ENCODE data around the gene C3orf70. TPM values are rescaled to one million over a fixed set of nuclear protein-coding genes. Genes with fewer than 3 reads are reported as not detected.
"Not testable (repeated sequence)": the region's sequence is repeated elsewhere in the genome, so short reads cannot be mapped to it uniquely, and the experiment has no call there.

The C3orf70 gene
- polyA plus RNA-seq, 1 donor: 9.9 TPM

DNA sequence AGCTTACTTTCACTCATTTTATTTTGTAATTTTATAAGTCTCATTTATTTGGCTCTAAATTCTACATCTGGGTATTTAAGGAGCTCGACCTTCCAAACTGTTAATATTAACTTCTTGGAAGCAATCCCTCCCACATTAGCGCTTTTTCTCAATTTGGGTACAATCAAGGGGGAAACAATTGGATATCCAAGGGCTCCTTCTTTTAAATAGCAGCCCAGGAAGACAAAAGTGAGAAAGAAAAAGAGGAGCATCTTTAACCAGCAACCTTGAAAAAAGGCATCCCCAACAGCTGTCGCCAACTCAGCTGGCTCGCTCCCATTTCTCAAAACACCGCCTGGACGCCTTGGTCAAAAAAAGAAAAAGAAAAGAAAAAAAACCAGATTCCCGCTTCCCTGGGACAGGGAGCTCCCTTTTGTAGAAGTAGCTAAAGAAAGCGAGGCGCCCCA lies 873 bp downstream of the C3orf70 start:
- DNase-seq: no peak

DNA sequence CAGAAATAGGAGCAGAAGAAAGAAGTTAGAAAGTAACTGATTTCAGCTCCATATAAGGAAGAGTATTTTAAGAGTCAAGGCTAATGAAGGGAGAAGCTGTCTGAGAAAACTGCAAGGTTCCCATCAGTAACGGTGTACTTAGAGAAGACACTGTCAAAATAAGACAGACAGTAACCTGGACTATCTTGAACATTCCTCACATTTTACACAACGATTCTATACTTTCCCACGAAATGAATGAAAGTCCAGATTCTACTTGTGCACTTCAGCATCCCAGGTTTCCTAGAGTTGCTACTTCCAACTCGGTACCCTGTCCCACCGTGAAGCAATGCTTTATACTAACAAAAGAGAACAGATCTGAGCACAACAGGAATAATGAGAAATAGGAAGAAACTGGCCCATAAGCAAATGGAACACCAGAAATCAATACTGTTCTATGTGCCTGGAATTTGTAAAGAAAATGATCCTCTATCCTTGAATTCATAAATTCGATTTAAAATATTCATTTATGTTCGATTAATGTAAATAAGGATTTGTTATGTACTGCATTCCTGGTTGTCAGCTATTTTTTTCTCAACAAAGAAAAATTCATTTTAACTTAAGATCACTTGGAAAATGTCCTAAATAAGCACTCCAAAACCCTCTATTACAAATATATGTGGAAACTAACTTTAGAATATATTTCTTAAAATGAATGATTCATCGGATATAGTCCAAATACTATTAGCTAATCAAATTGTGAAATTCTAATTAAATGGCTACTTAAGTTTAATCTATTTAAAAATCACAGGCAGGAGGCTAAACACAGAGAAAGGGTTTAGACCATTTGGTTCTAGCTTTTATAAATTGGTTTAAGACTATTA lies 1.5 kb downstream of the C3orf70 start:
- no peak for DNase-seq

- DNase-seq: no peak
These were observed 2.3 kb downstream of the C3orf70 start for GRCh38 chr3:185150561-185150960.

GRCh38 chr3:185149591-185149990 lies 3.3 kb downstream of the C3orf70 start:
- no peak for DNase-seq

DNA sequence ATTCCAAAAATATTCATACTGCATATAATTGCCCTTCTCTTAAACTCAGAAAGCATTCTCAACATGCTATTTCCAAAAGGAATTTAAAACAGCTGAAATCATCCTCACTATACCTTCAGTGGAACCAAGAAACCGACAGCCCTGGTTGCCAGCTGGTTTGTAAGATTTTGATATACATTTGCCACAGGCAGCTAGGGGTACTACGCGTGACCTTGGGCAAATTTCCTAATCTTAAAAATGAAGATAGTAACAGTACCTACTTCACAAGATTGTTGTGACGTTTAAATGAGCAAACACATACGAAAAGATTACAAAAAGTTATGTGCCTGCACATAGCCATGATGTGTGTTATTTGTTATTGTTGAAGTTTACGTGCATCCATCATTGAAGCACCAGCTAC lies 7.3 kb downstream of the C3orf70 start:
- DNase-seq: no peak

DNA sequence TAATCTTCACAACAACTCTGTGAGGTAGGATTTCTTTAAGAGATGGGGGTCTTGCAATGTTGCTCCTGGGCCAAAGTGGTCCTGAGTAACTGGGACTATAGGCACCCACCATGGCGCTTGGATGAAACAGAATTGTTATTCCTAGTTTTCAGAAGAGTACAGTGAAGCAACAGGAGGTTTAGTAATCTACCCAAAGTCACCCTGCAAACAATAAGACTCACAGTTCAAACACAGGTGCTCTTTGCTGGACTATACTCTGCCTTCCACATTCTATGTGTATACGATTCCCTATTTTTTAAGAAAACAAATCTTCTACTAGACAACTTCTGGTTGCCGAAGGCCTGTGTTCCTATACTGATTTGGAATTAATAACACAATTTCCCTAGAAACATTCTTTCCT lies 8.1 kb downstream of the C3orf70 start:
- no peak for DNase-seq

DNA sequence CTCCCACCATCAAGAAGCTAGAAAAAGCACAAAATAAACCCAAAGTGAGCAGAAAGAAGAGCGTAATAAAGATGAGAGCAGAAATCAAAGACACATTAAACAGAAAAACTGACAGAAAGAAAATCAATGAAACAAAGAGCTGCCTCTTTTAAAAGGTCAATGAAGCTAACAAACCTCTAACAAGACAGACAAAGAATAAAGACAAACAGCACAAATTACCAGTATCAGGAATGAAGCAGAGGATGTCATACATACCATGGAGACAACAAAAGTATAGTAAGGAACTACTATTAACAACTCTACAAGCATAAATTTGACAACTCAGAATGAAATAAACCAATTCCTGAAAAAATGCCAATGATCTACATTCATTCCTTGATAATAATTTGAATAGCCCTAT lies 15.0 kb downstream of the C3orf70 start:
- DNase-seq: no peak

DNA sequence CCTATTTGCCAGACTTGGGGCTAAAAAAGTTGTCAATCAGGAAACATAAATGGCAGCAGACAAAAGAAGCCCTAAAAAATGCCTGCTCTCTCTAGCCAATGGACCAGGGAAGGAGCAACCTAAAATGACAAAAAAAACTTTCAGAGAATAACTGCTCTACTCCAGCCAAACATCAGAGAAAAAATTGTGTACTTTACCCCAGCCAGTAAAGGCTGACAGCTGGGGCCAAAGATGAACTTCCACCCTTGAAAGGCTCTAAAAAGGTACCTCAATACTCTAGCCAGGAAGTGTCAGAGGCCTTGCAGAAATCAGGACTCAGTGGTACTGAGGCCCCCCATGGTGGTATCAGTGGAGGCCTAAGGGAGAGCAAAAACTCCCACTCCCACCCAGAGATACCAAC lies 18.4 kb downstream of the C3orf70 start:
- DNase-seq: no peak

- no peak for DNase-seq
These were observed 21.1 kb downstream of the C3orf70 start for GRCh38 chr3:185131602-185132256.

DNA sequence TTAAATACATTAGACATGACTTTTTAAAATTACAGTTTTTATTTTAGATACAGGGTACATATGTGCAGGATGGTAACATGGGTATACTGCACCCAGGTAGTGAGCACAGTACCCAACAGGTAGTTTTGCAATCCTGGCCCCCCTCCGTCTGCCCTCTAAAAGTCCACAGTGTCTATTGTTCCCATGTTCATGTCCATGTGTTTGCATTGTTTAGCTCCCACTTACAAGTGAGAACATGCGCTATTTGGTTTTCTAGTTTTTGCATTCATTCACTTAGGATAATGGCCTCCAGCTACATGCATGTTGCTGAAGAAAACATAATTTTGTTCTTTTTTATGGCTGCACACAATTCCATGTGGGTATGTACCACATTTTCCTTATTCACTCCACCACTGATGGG lies 23.8 kb downstream of the C3orf70 start:
- DNase-seq: no peak

DNA sequence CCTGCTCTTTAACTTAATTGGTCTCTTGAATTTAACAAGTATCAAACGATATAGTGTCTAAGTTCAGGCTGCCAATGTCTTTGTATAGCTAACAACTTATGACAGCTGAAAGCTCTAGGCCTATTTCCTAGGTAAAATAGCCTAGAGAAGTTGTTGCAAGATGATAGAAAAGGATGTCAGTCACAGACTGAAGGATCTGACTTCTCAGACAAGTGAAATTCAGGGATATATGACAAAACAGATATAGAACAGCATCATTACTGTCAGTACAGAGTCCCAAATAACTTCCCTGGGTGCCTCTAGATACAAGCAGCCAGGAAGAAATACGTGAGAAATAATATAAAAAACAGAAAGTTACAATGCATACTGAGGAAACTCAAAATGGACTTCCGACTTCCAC lies 26.7 kb downstream of the C3orf70 start:
- no peak for DNase-seq

- DNase-seq: no peak
These were observed 32.7 kb downstream of the C3orf70 start for GRCh38 chr3:185120126-185120525.

DNA sequence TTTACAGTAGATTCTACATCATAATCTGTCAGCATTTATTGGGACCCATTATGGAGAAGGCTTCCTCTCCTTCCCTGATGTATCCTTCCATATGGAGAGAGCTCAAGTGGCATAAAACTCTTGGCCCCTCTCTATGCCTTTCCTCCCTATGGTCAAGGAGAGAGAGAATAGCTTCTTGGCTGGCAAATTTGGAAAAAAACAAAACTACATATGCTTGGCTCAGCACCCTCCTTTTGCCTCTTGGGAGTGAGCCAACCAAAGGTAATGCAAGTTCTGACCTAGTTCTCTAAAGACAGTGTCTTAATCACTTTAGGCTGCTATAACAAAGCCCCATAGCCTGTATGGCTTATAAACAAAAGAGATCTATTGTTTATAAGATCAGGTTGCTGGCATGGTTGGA lies 37.5 kb downstream of the C3orf70 start:
- no peak for DNase-seq

GRCh38 chr3:185114756-185115155 lies 38.1 kb downstream of the C3orf70 start:
- DNase-seq: no peak

GRCh38 chr3:185112186-185112585 lies 40.7 kb downstream of the C3orf70 start:
- DNase-seq: no peak

DNA sequence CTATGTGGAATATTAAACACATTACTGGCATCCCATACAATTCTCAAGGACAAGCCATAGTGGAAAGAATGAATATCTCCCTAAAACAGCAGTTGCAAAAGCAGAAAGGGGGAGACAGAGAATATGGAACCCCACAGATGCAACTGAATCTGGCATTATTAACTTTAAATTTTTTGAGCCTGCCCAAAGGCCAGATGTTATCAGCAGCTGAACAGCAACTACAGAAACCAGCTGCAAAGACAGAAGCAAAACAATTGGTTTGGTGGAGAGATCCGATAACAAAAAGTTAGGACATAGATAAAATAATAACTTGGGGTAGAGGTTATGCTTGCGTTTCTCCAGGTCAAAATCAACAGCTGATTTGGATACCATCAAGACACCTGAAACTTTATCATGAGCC lies 43.8 kb downstream of the C3orf70 start:
- DNase-seq: not testable (repeated sequence)

DNA sequence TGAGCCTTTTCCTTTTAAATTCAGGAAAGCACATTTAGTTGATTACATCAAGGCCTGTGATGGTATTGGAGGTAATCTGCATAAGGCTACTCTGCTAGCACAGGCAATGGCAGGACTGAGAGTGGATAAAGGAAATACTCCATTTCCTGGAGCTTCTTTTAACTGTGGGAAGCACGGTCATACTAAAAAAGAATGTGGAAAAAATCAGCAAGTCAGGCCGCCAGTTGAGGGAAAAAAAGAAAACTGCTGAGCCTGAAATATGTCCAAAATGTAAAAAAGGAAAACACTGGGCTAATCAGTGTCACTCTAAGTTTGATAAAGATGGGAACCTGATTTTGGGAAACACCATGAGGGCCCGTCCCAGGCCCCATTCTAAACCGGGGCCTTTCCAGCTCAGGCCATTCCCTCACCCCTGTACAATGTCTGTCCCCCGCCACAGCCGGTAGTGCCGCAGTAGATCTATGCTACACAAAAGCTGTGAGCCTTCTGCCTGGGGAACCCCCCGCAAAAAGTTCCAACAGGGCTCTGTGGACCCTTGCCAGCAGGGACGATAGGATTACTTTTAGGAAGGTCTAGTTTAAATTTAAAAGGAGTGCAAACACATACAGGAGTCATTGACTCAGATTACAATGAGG lies 46.5 kb downstream of the C3orf70 start:
- DNase-seq: not testable (repeated sequence)

DNA sequence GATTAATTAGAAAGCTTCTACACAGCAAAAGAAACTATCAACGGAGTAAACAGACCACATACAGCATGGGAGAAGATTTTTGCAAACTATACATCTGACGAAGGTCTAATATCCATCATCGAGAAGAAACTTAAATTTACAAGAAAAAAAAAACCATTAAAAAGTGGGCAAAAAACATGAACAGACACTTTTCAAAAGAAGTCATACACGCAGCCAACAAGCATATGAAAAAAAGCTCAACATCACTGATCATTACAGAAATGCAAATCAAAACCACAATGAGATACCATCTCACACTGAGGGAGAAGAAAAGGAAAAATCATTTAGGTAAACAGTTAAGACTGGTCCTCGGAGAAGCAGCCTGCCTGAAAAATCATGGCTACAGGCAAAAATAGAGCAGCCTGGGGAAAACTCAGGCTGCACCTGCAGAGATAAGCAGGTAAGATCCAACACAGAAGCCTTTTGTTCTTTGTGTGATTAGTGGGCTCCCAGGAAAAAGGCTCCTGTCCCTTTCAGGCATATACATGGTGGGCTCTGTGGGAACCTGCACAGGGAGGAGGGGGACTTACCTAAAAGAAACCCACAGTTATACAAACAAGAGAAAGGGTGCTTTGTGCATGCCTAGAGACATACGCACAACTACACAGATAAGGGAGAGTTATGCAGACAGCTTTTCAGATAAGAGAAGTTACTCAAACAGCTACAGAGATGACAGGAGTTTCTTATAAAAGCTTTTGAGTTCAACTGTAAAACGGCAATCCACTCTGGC lies 49.3 kb downstream of the C3orf70 start:
- no peak for DNase-seq

GRCh38 chr3:185094697-185095096 lies 58.2 kb downstream of the C3orf70 start:
- DNase-seq: no peak

GRCh38 chr3:185093116-185093515 lies 59.7 kb downstream of the C3orf70 start:
- DNase-seq: no peak

- DNase-seq: no peak
These were observed 62.0 kb downstream of the C3orf70 start for GRCh38 chr3:185090811-185091210.

GRCh38 chr3:185089751-185090150 lies 63.1 kb downstream of the C3orf70 start:
- no peak for DNase-seq

Measured in left kidney (tissue), 2 donors.